SU-DHL-6 (cell line): Measurements from ENCODE around the gene WAC.
"Not testable (repeated sequence)": the region's sequence is repeated elsewhere in the genome, so short reads cannot be mapped to it uniquely, and the experiment has no call there.

Experiments
- EZH2phosphoT487 ChIP-seq: fragments of 200-600 bp; sonication (generic), shearing (Covaris generic); conservative IDR thresholded peaks from 2 replicates; pipeline ENCODE4 v1.6.1; 2018; ENCODE audit warnings: mild to moderate bottlenecking, antibody characterized with exemption, low read length, moderate library complexity, mixed read lengths
- TF ChIP-seq, protein P1 (sequence below): fragments of 200-600 bp; sonication (generic); IDR thresholded peaks from one replicate; pipeline ENCODE4 v1.5.1; 2017; ENCODE audit warnings: antibody characterized with exemption, mild to moderate bottlenecking, low read length, moderate library complexity; ENCODE audit not compliant: insufficient read depth, poor library complexity, severe bottlenecking

- TF ChIP-seq, protein P1, sequence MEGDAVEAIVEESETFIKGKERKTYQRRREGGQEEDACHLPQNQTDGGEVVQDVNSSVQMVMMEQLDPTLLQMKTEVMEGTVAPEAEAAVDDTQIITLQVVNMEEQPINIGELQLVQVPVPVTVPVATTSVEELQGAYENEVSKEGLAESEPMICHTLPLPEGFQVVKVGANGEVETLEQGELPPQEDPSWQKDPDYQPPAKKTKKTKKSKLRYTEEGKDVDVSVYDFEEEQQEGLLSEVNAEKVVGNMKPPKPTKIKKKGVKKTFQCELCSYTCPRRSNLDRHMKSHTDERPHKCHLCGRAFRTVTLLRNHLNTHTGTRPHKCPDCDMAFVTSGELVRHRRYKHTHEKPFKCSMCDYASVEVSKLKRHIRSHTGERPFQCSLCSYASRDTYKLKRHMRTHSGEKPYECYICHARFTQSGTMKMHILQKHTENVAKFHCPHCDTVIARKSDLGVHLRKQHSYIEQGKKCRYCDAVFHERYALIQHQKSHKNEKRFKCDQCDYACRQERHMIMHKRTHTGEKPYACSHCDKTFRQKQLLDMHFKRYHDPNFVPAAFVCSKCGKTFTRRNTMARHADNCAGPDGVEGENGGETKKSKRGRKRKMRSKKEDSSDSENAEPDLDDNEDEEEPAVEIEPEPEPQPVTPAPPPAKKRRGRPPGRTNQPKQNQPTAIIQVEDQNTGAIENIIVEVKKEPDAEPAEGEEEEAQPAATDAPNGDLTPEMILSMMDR, result not testable (repeated sequence)
- TF ChIP-seq EZH2phosphoT487, result not testable (repeated sequence)
These were observed 41.3 kb downstream of the WAC start for GRCh38 chr10:28574214-28574613.
